Measurements from ENCODE around the gene C16orf96. TPM values are rescaled to one million over a fixed set of nuclear protein-coding genes. Genes with fewer than 3 reads are reported as not detected.
A peak's percentile ranks its signal among the peaks of the same experiment; 100 is the strongest.

The C16orf96 gene
- total RNA-seq, 2 donors from 2014 or later = 1.5 to 1.6 TPM

- H3K36me3 ChIP-seq (ENCODE audit: control insufficient read depth, insufficient read depth, low read length) = no peaks in the 10 kb centered on the region
- no peak overlapping the region for H3K27ac ChIP-seq (ENCODE audit: low read depth, low read length)
- DNase-seq = peak; percentile 38
- Mint-ChIP-seq H3K36me3 (ENCODE audit: low read depth) (no peaks in the 10 kb centered on the region), H3K27me3 (ENCODE audit: insufficient read depth) (peaks cover 6% of the 10 kb centered on the region), H3K4me1 (peaks cover 12% of the 10 kb centered on the region), H3K4me3 (no peak overlapping the region), H3K9me3 (peaks cover 16% of the 10 kb centered on the region), H3K27ac (no peak overlapping the region)
- peaks cover 5% of the 10 kb centered on the region for H3K4me1 ChIP-seq (ENCODE audit: control insufficient read depth, insufficient read depth, low read length)
- H3K4me3 ChIP-seq (ENCODE audit: low read length) = no peak overlapping the region
- H3K9ac ChIP-seq (ENCODE audit: extremely low read depth, low read length, poor library complexity, severe bottlenecking) = no peak overlapping the region
- WGBS, 2 experiments (ENCODE audit: insufficient coverage in 1 of 2, insufficient read length in 1 of 2) = 79 to 93% methylated on average over 2 of the region's 2 CpGs
- H3K27me3 ChIP-seq (ENCODE audit: control insufficient read depth, insufficient read depth, low read length, poor library complexity, severe bottlenecking) = no peaks in the 10 kb centered on the region
- H3K9me3 ChIP-seq (ENCODE audit: control insufficient read depth, low read length) = peaks cover 10% of the 10 kb centered on the region
- no peak for TF ChIP-seq CTCF (conservative IDR thresholded peaks at IDR 0.05)
Observed at GRCh38 chr16:4588386-4588785, 32.2 kb downstream of the C16orf96 start.

- no peak overlapping the region for H3K9ac ChIP-seq (ENCODE audit: extremely low read depth, low read length, poor library complexity, severe bottlenecking)
- DNase-seq = peak; percentile 26
- Mint-ChIP-seq H3K27me3 (ENCODE audit: insufficient read depth) (peaks cover 6% of the 10 kb centered on the region), H3K4me3 (no peak overlapping the region), H3K4me1 (peaks cover 15% of the 10 kb centered on the region), H3K36me3 (ENCODE audit: low read depth) (no peaks in the 10 kb centered on the region), H3K9me3 (peaks cover 16% of the 10 kb centered on the region), H3K27ac (no peak overlapping the region)
- no peaks in the 10 kb centered on the region for H3K36me3 ChIP-seq (ENCODE audit: control insufficient read depth, insufficient read depth, low read length)
- H3K9me3 ChIP-seq (ENCODE audit: control insufficient read depth, low read length) = peaks cover 10% of the 10 kb centered on the region
- peaks cover 5% of the 10 kb centered on the region for H3K4me1 ChIP-seq (ENCODE audit: control insufficient read depth, insufficient read depth, low read length)
- no peak overlapping the region for H3K4me3 ChIP-seq (ENCODE audit: low read length)
- H3K27me3 ChIP-seq (ENCODE audit: control insufficient read depth, insufficient read depth, low read length, poor library complexity, severe bottlenecking) = no peaks in the 10 kb centered on the region
- 89 to 91% methylated on average over 3 to 6 of the region's 6 CpGs for WGBS, 2 experiments (ENCODE audit: insufficient coverage in 1 of 2, insufficient read length in 1 of 2)
- no peak for TF ChIP-seq CTCF (conservative IDR thresholded peaks at IDR 0.05)
- H3K27ac ChIP-seq (ENCODE audit: low read depth, low read length) = no peak overlapping the region
Observed at GRCh38 chr16:4588961-4589360, 32.8 kb downstream of the C16orf96 start.

- TF ChIP-seq CTCF (conservative IDR thresholded peaks at IDR 0.05) = no peak
- no peaks in the 10 kb centered on the region for H3K36me3 Mint-ChIP-seq (ENCODE audit: low read depth)
- H3K27me3 Mint-ChIP-seq (ENCODE audit: insufficient read depth) = peaks cover 8% of the 10 kb centered on the region
- Histone ChIP-seq H3K27me3 (ENCODE audit: control insufficient read depth, insufficient read depth, low read length, poor library complexity, severe bottlenecking) (no peaks in the 10 kb centered on the region), H3K36me3 (ENCODE audit: control insufficient read depth, insufficient read depth, low read length) (no peaks in the 10 kb centered on the region), H3K4me3 (ENCODE audit: low read length) (no peak overlapping the region), H3K27ac (ENCODE audit: low read depth, low read length) (no peak overlapping the region), H3K4me1 (ENCODE audit: control insufficient read depth, insufficient read depth, low read length) (peaks cover 5% of the 10 kb centered on the region), H3K9me3 (ENCODE audit: control insufficient read depth, low read length) (peaks cover 10% of the 10 kb centered on the region), H3K9ac (ENCODE audit: extremely low read depth, low read length, poor library complexity, severe bottlenecking) (no peak overlapping the region)
- peaks cover 12% of the 10 kb centered on the region for H3K4me1 Mint-ChIP-seq
- DNase-seq = peak; percentile 42
- H3K4me3 Mint-ChIP-seq = no peak overlapping the region
- peaks cover 13% of the 10 kb centered on the region for H3K9me3 Mint-ChIP-seq
- H3K27ac Mint-ChIP-seq = no peak overlapping the region
- 83 to 92% methylated on average over 2 to 6 of the region's 6 CpGs for WGBS, 2 experiments (ENCODE audit: insufficient coverage in 1 of 2, insufficient read length in 1 of 2)
Observed at GRCh38 chr16:4591191-4591590, 35.1 kb downstream of the C16orf96 start.

All from endodermal cell (in vitro differentiated cells).